Endothelial cell of umbilical vein (primary cell): Measurements from ENCODE around the gene CHRNA9. TPM values are rescaled to one million over a fixed set of nuclear protein-coding genes. Genes with fewer than 3 reads are reported as not detected.

Source experiments
- BruUV-seq: library from RNA; stranded (reverse); fragments of 400-500 nt; replicated peaks from 2 replicates; lab custom pipeline; 2021; lab: Mats Ljungman, UMichigan
- CTCF ChIA-PET: fragments of 300-600, 350-600 bp; sonication (Branson Sonifier 250); formaldehyde crosslinking; loops from one replicate; lab custom pipeline; 2021; ENCODE audit warnings: antibody characterized with exemption, inconsistent platforms; lab: Charles Lee
- POLR2A ChIA-PET: fragments of 300-600, 350-600 bp; sonication (Branson Sonifier 250); formaldehyde crosslinking; loops from one replicate; lab custom pipeline; 2021; ENCODE audit warnings: antibody characterized with exemption, inconsistent platforms; lab: Charles Lee
- DNase-seq: peaks from one replicate; pipeline ENCODE4 v3.0.0-alpha.2; 2011; ENCODE audit warnings: low read depth, low spot score
- FAIRE-seq: peaks from 2 replicates; lab custom pipeline; 2011; peaks lifted over from hg19 to GRCh38; lab: Jason Lieb, UNC
- H2AFZ ChIP-seq: 2 replicates; pipeline ENCODE4 v1.6.0; 2012; ENCODE audit warnings: low read depth, low read length, control low read depth, inconsistent platforms
- H3K27ac ChIP-seq: 2 replicates; pipeline ENCODE4 v1.5.1; 2011; ENCODE audit warnings: low read depth, mild to moderate bottlenecking, control low read depth, low read length, moderate library complexity; ENCODE audit not compliant: insufficient read depth
- H3K27me3 ChIP-seq, 2 experiments: 2 replicates each; pipeline versions ENCODE4 v1.6.0 to v1.6.1; 2011; ENCODE audit warnings: low read length in 2 of 2, mixed read lengths in 1 of 2; ENCODE audit not compliant: control insufficient read depth in 2 of 2, insufficient read depth in 2 of 2
- H3K36me3 ChIP-seq, 2 experiments: 2 replicates in 1 of 2; 3 replicates in 1 of 2; pipeline ENCODE4 v1.5.1; 2011; ENCODE audit warnings: low read length in 2 of 2, mild to moderate bottlenecking in 1 of 2, moderate library complexity in 1 of 2; ENCODE audit not compliant: control insufficient read depth in 2 of 2, insufficient read depth in 2 of 2; ENCODE audit errors: extremely low read depth in 1 of 2
- H3K4me1 ChIP-seq: 3 replicates; pipeline ENCODE4 v1.5.1; 2011; ENCODE audit warnings: mild to moderate bottlenecking, low read length; ENCODE audit not compliant: control insufficient read depth, insufficient read depth; ENCODE audit errors: extremely low read depth
- H3K4me2 ChIP-seq: 2 replicates; pipeline ENCODE4 v1.6.1; 2011; ENCODE audit warnings: low read length, control low read depth, mixed read lengths; ENCODE audit not compliant: insufficient read depth
- H3K4me3 ChIP-seq, 3 experiments: fragments of 200-600 bp in 1 of 3; sonication (generic), shearing (Covaris generic) in 1 of 3; replicated peaks in 1 of 3; 2 replicates each; pipeline ENCODE4 v1.5.1; 2011 to 2016; ENCODE audit warnings: control low read depth in 3 of 3, low read length in 3 of 3, mild to moderate bottlenecking in 2 of 3, inconsistent platforms in 1 of 3, low read depth in 1 of 3, moderate library complexity in 1 of 3; ENCODE audit not compliant: insufficient read depth in 1 of 3
- H3K79me2 ChIP-seq: 2 replicates; pipeline ENCODE4 v1.6.0; 2012; ENCODE audit warnings: low read length, inconsistent platforms; ENCODE audit not compliant: control insufficient read depth, insufficient read depth
- H3K9ac ChIP-seq: replicated peaks from 2 replicates; pipeline ENCODE3; 2011; ENCODE audit warnings: low read length, control low read depth; ENCODE audit not compliant: insufficient read depth; ENCODE audit errors: extremely low read depth
- H3K9me1 ChIP-seq: replicated peaks from 3 replicates; pipeline ENCODE4 v1.6.0; 2011; ENCODE audit warnings: mild to moderate bottlenecking, low read length; ENCODE audit not compliant: control insufficient read depth, insufficient read depth; ENCODE audit errors: extremely low read depth
- H3K9me3 ChIP-seq: replicated peaks from 2 replicates; pipeline ENCODE4 v1.5.1; 2012; ENCODE audit warnings: low read length, inconsistent platforms; ENCODE audit not compliant: control insufficient read depth, insufficient read depth
- H4K20me1 ChIP-seq: replicated peaks from 2 replicates; pipeline ENCODE3; 2011; ENCODE audit warnings: mild to moderate bottlenecking, low read length; ENCODE audit not compliant: control insufficient read depth, insufficient read depth; ENCODE audit errors: extremely low read depth
- CTCF ChIP-seq, 2 donors: IDR thresholded peaks; 1 replicate in 1 of 2; 2 replicates in 1 of 2; pipeline ENCODE4 v1.5.1; 2011; ENCODE audit warnings: low read length in 2 of 2, mild to moderate bottlenecking in 2 of 2, moderate library complexity in 2 of 2, control low read depth in 1 of 2, inconsistent platforms in 1 of 2, low read depth in 1 of 2; ENCODE audit not compliant: insufficient read depth in 1 of 2; ENCODE audit errors: extremely low read depth in 1 of 2
- GATA2 ChIP-seq: IDR thresholded peaks from 2 replicates; pipeline ENCODE4 v1.7.0; 2011; ENCODE audit warnings: low read depth, mild to moderate bottlenecking, moderate library complexity, mixed read lengths, low read length; ENCODE audit not compliant: insufficient read length, insufficient read depth
- JUN ChIP-seq: IDR thresholded peaks from 2 replicates; pipeline ENCODE4 v1.6.1; 2011; ENCODE audit warnings: borderline replicate concordance, low read depth; ENCODE audit not compliant: insufficient read length, insufficient read depth
- MYC ChIP-seq: IDR thresholded peaks from one replicate; pipeline ENCODE4 v1.6.1; 2011; ENCODE audit warnings: mild to moderate bottlenecking, low read depth, low read length
- POLR2A ChIP-seq: IDR thresholded peaks from 2 replicates; pipeline ENCODE4 v1.6.1; 2012; ENCODE audit warnings: low read depth, mild to moderate bottlenecking, control low read depth, low read length
- POLR2AphosphoS5 ChIP-seq: IDR thresholded peaks from 2 replicates; pipeline ENCODE4 v1.6.1; 2012; ENCODE audit warnings: low read depth, mild to moderate bottlenecking, control low read depth, low read length, moderate library complexity; ENCODE audit not compliant: insufficient read depth
- dilution Hi-C: fragments of 300-500 bp; cut with MboI; formaldehyde crosslinking; loops from one replicate; pipeline ENCODE4 v1.15.0; 2019; ENCODE audit warnings: low sequenced_read_pairs; ENCODE audit not compliant: extremely low pct_ligation_motif_present
- intact Hi-C: fragments of 100-400 bp; cut with micrococcal nuclease; formaldehyde crosslinking; loops from one replicate; pipeline ENCODE4 v1.10.0; 2022
- polyA plus RNA-seq, 4 experiments: library from polyadenylated mRNA; depleted of rRNA in 3 of 4; stranded (reverse) in 3 of 4; unstranded in 1 of 4; fragments of >200 nt; gene quantifications; 2 replicates each; pipeline versions ENCODE4 v1.2.1 to v1.2.3, GENCODE V29; 2011 to 2012; ENCODE audit warnings: missing spikeins in 1 of 4
- small RNA-seq: library from RNA; depleted of rRNA; stranded (forward); fragments of <200 nt; gene quantifications from one replicate; pipeline ENCODE3, GENCODE V24; 2012; ENCODE audit warnings: low replicate concordance, low read depth; ENCODE audit not compliant: insufficient read depth, insufficient read length
- total RNA-seq: library from RNA; stranded (reverse); gene quantifications from 2 replicates; pipeline ENCODE4 v1.2.3, GENCODE V29; 2021

Gene CHRNA9
- total and polyA plus RNA-seq, 2 donors (not counting 3 experiments of a cell fraction or from before 2014, with no cell fraction given) = not detected

- dilution Hi-C loops (no loop called here), intact Hi-C loops (no loop called here)
- Histone ChIP-seq H3K4me2 (no peak overlapping the region), H3K9ac (no peak overlapping the region), H3K27me3 (no peaks in the 10 kb centered on the region), H2AFZ (no peak overlapping the region), H3K4me1 (no peaks in the 10 kb centered on the region), H4K20me1 (no peaks in the 10 kb centered on the region), H3K9me3 (no peaks in the 10 kb centered on the region), H3K36me3 (no peaks in the 10 kb centered on the region), H3K4me3 (no peak overlapping the region), H3K9me1 (no peaks in the 10 kb centered on the region), H3K27ac (no peak overlapping the region), H3K79me2 (no peaks in the 10 kb centered on the region)
- ChIA-PET POLR2A (no interaction called here), CTCF (interaction anchor here (0.6 to 0.7 kb wide), 2 partner anchors 9 to 399 kb away, joined by 3 to 4 read pairs; no protein-coding TSS in a partner anchor)
- DNase-seq = no peak
- BruUV-seq = no TSS peak
- no peak for TF ChIP-seq POLR2A
- TF ChIP-seq GATA2 = no peak
- no peak for TF ChIP-seq MYC
- TF ChIP-seq CTCF (IDR thresholded peaks at IDR 0.05; ENCODE audit: extremely low read depth in 1 of 2, insufficient read depth in 1 of 2, low read depth in 1 of 2, low read length in 2 of 2) = no peak
- no peak for TF ChIP-seq POLR2AphosphoS5
- TF ChIP-seq JUN = no peak
- FAIRE-seq = no peak
Measured at GRCh38 chr4:40403081-40403480, 67.9 kb downstream of the CHRNA9 start.

Small RNAs within 50 kb of the gene (small RNA-seq; reads per million reads assigned to genes)
- gene RNU7-74P = not detected

Other genes with a start within 250 kb of the CHRNA9 start
- gene RHOH, start 138.3 kb upstream of the CHRNA9 start, total RNA-seq = 0.30 TPM in 1 of 2 replicates, not detected in the other
- gene RHOH, start 138.3 kb upstream of the CHRNA9 start, polyA plus RNA-seq = not detected in 2 replicates